NT2/D1 (cell line): ENCODE measurements around the gene GSPT1.

Experiments
- YY1 ChIP-seq: IDR thresholded peaks from 2 replicates; pipeline ENCODE4 v1.6.1; 2011; ENCODE audit not compliant: insufficient read length, insufficient read depth
- ZNF274 ChIP-seq: IDR thresholded peaks from 2 replicates; pipeline ENCODE4 v1.6.1; 2011; ENCODE audit warnings: mild to moderate bottlenecking, low read depth, low read length

GRCh38 chr16:11916524-11917285 is 949 bp upstream of the GSPT1 start:
- TF ChIP-seq ZNF274 (no peak), YY1 (no peak)
